COR-L47 (cell line): ENCODE measurements around the gene WDR90.

ENCODE experiments used
- DNase-seq: peaks from one replicate; lab custom pipeline; 2025; lab: John Stamatoyannopoulos, UW

WDR90 gene

DNA sequence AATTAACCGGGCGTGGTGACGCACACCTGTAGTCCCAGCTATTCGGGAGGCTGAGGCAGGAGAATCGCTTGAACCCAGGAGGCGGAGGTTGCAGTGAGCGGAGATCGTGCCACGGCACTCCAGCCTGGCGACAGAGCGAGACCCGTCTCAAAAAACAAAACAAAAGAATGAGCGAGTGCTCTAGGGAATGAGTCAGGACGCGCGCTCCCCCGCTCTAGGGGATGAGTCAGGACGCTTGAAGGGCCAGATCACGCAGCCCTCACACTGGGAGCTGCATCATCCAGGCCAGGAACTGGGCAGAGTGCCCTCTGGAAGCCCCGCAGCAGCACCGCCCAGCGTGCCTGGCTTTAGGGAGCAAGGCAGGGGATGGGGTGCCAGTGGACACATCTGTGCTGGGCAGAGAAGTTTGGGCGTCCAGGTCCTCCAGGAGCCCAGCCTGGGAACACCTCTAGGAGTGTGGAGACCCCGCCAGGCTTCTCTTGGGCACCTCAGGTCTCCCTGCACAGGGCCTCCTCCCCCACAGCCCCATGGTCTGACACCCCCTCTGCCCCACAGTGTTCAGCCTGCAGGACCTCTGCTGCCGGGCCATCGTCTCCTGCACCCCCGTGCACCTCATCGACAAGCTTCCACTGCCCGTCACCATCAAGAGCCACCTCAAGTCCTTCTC lies 22.2 kb upstream of the WDR90 start:
- DNase-seq = no peak

DNA sequence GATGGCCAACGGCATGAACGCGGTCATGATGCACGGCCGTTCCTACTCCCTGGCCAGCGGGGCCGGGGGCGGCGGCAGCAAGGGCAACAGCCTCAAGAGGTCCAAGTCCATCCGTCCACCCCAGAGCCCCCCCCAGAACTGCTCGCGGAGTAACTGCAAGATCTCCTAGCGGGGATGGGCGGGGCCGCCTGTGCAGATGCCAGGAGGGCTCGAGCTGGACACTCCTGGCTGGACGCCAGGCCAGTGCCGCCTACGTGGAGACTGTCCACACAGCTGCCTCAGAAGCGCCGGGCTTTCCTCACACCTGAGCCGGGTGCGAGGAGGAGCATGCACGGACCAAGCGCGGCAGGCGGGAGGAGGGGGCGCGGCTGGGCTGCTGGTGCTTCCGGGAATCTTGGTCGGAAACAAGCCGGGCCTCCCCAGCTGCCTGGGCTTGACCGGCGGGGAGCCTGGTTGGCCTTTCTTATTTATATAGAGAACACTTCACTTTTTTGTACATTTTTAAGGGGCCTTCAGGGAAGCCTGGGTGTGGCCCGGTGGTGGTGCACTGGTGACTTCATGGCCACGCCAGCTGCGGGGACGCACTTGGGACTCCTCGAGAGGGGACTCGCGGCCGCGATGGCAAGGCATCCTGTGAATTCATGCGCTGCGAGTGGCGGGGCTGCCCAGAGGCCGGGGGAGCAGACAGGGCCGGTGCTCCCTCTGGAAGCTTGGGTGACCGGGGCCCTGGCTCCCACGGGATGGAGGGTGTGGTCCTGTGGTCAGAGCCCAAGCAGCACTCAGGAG lies 21.5 kb upstream of the WDR90 start:
- DNase-seq = peak; percentile 83

DNA sequence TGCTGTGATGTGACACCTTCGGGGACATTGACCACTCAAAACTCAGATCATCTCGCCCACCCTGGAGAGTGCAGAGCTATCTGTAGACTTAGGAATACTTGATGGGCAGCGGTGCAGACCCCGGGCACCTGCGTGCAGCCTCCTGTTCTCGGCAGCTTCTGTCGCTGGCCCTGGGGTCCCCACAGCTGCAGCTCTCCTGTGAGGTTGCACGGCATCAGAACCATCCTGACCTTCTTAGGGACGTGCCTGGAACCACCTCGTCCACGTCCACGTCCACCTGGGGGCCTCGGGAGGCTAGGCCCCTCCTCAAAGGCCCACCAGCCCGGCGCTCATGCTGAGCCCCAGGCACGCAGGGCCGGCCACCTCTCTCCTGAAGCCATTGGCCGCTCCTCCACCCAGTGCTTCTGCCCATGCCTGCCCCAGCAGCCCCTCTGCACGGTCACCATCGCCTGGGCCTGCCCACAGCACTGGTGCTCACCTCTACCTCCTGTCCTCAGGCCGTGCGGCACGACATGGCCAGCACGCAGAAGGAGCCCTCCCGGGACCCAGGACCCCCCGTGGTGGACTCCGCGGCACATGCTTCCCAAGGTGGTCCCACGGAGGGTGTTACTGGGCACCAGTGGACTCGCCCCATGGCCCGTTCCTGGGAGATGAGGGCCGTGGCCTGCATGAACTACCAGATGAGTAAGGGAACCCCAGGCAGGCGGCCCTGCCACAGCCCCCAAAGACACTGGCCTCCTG lies 20.7 kb upstream of the WDR90 start:
- no peak for DNase-seq

DNA sequence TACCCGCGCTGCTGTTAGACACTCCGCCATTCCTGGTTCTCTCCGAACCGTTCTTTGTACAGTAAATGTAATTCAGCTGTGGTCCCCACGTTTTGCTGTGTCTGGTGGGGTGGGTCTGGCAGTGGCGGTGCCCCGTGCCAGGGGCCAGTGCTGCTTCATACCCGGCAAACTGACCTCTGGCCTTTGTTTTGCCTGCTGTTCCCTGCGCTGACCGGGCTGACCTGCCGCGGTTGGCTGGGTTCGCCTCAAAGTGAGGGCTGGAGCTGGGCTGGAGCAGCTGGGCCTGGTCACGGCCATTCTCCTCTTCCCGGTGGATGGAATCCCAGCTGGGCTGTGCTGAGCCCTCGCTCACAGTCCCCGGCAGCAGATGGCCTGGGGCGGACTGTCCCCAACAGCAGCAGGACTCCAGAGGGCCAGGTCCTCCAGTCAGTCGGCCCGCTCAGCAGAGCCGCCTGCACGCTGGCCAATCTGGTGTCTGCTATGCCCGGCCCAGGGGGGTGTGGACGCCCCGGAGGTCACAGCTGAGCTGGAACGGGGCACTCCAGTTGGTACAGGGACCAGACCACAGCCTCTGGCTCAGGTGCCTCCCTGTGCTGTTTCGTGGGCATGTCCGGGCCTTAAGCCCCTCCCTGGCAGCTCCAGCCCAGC lies 19.9 kb upstream of the WDR90 start:
- DNase-seq = no peak

DNA sequence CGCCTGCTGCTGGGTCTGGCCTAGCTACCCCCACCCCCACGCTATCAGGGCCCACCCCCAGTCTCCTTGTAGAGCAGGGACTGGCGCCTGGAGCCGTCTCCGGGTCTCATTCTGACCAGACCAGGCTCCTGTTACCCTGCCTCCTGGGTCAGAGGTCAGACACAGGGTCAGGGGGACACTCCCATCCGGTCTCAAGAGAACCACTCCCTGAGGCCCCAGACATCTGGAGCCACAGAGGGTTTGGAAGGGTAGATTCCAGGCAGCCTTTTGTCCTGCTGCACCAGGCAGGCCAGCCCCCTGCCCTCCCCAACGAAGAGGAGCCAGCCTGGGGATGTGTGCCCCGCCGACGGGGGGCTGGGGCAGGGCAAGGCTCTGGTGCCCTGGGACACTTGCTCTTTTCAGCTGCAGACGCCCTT lies 19.3 kb upstream of the WDR90 start:
- no peak for DNase-seq

DNA sequence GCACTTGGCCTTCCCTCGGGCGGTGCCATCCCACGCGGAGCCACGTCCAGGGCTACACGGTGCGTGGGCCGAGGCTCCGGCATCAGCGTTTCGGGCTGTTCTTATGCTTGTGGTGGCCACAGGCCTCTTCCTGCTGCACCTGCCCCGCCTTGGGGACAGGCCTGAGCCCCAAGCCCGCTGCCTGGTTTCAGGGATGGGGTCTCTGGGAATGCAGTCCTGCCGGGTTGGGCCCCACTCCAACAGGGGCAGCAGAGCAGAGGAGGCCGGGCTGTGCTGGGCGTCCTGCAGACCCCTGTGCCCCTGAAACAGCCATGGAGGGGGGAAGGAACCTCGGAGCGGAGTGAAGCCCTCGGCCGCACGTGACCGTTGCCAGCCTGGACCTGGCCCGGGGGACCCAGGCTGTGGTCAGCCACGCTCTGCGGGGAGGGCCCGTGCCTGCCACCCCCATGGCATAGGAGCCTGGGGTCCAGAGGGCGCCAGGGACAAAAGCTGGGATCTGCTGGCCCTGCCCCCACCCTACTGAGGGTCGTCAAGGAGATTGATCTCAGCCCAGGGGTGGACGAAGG lies 18.8 kb upstream of the WDR90 start:
- no peak for DNase-seq

DNA sequence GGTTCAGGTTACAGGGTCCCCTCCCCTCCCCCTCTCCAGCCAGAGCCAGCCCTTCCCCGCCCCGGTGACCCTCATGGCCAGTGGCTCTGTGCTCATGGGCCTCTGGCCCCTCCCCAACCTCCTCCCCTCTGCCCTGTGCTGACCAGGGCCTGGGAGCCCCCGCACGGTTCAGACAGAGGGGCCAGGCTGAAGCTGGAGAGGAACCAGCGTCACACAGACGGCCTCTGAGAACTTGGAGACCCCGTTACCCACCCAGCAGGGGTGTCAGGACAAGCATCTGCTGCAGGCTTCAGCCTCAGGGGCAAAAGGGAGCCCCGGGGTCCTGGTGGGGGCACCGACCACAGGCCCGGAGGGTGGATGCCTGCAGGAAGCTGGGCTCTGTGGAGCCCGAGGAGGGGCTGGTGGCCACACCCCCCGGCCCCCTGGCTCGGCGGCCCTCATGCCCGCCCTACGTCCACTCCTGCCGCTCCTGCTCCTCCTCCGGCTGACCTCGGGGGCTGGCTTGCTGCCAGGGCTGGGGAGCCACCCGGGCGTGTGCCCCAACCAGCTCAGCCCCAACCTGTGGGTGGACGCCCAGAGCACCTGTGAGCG lies 18.3 kb upstream of the WDR90 start, which contains the start of gene WFIKKN1:
Gene WFIKKN1, plus strand, starts transcription at position 171 of the 591 bp plus-strand sequence. Its CDS starts 269 bp downstream, at position 440.
- DNase-seq = peak; percentile 20

DNA sequence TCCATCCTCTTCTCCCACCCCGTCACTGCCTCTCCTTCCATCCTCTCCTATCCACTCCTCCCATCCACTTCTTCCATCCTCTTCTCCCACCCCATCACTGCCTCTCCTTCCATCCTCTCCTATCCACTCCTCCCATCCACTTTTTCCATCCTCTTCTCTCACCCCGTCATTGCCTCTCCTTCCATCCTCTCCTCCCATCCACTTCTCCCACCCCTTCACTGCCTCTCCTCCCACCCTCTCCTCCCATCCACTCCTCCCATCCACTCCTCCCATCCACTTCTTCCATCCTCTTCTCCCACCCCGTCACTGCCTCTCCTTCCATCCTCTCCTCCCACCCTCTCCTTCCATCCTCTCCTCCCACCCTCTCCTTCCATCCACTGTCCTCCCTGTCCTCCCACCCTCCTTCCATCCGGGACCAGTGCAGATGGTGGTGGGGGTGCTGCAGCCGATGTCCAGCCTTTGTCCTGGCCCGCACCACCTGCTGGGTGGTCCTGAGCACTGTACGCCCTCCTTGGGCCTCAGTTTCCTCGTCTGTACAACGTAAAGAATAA lies 17.3 kb upstream of the WDR90 start:
- no peak for DNase-seq

DNA sequence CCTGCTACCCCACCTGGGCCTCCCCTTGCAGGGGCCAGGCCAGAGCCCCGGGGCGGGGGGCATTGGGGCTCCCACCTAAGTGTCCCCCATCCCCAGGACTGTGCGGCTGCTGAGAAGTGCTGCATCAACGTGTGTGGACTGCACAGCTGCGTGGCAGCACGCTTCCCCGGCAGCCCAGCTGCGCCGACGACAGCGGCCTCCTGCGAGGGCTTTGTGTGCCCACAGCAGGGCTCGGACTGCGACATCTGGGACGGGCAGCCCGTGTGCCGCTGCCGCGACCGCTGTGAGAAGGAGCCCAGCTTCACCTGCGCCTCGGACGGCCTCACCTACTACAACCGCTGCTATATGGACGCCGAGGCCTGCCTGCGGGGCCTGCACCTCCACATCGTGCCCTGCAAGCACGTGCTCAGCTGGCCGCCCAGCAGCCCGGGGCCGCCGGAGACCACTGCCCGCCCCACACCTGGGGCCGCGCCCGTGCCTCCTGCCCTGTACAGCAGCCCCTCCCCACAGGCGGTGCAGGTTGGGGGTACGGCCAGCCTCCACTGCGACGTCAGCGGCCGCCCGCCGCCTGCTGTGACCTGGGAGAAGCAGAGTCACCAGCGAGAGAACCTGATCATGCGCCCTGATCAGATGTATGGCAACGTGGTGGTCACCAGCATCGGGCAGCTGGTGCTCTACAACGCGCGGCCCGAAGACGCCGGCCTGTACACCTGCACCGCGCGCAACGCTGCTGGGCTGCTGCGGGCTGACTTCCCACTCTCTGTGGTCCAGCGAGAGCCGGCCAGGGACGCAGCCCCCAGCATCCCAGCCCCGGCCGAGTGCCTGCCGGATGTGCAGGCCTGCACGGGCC lies 16.5 kb upstream of the WDR90 start:
- DNase-seq = no peak

DNA sequence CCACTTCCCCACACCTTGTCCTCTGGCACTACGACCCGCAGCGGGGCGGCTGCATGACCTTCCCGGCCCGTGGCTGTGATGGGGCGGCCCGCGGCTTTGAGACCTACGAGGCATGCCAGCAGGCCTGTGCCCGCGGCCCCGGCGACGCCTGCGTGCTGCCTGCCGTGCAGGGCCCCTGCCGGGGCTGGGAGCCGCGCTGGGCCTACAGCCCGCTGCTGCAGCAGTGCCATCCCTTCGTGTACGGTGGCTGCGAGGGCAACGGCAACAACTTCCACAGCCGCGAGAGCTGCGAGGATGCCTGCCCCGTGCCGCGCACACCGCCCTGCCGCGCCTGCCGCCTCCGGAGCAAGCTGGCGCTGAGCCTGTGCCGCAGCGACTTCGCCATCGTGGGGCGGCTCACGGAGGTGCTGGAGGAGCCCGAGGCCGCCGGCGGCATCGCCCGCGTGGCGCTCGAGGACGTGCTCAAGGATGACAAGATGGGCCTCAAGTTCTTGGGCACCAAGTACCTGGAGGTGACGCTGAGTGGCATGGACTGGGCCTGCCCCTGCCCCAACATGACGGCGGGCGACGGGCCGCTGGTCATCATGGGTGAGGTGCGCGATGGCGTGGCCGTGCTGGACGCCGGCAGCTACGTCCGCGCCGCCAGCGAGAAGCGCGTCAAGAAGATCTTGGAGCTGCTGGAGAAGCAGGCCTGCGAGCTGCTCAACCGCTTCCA lies 15.7 kb upstream of the WDR90 start:
- no peak for DNase-seq

DNA sequence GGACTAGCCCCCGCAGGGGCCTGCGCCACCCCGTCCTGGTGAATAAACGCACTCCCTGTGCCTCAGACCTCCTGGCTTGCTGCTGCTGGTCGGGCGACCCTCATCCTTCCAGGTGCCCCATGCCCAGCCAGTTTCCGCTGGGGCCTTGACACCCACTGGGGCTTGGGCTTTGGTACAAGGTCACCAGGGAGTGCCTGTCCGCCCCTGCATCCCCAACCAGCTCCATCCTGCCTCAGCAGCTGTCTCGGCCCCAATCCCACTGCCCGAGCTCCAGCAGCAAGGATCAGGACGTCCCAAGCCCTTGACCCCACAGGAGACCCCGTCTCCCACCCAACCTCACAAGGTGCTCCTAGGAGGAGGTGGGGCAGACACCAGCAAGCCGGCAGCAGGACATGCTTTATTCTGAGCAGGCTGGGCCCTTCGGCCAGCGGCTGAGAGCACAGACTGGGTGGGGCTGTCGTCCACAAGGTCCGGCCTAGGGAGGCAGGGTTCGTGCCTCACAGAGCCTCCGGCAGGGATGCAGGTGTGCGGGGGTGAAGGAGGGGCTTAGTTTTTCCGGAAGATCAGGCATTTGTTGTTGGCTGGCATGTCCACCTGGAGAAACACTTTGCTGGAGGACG lies 15.0 kb upstream of the WDR90 start:
- DNase-seq = no peak

DNA sequence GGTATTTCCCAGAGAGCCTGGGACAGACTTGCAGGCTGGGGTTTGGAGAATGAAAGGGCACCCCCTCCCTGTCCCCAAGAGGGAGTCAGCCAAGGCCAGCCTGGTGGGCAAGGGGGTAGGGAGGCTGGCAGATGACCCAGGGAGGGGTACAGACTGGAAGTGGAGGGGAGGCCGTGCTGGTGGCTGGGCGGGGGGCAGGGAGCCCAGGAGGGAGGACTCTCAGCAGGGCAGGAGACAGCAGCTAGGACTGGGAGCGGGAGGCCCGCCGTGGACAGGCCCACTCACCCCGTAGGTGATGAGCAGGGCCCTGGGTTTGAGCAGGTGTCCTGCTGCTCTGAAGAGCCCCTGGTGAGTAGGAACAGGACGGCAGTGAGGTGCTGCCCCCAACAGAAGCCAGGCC lies 14.2 kb upstream of the WDR90 start:
- no peak for DNase-seq

DNA sequence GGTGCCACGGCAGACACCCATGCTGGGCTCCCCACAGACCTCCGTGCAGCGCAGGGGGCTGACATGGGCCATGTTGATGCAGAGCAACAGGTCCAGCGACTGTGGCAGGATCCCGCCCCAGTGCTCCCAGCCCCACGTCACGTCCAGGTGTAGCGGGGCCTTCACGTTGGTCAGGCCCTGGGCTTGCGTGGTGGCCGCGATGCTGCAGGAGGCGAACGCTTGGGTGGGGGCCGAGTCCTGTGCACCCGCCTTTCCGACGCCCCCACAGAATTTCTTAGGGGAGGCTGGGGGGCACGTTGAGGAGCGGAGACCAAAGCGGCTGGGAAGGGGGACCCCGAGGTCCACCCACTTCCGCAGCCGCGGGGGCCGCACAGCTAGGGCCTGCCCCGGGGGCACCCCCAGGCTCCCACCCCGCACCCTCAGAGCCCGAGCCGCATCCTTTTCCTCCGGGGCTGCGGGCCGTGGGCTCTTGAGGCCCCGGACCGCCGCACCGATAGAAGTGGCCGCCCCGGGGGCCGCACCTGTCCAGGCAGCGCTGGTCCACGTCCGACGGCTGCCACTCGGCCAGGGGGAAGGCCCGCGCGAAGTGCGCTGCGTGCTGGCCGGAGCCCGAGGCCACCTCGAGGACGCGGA lies 13.5 kb upstream of the WDR90 start:
- DNase-seq = no peak

DNA sequence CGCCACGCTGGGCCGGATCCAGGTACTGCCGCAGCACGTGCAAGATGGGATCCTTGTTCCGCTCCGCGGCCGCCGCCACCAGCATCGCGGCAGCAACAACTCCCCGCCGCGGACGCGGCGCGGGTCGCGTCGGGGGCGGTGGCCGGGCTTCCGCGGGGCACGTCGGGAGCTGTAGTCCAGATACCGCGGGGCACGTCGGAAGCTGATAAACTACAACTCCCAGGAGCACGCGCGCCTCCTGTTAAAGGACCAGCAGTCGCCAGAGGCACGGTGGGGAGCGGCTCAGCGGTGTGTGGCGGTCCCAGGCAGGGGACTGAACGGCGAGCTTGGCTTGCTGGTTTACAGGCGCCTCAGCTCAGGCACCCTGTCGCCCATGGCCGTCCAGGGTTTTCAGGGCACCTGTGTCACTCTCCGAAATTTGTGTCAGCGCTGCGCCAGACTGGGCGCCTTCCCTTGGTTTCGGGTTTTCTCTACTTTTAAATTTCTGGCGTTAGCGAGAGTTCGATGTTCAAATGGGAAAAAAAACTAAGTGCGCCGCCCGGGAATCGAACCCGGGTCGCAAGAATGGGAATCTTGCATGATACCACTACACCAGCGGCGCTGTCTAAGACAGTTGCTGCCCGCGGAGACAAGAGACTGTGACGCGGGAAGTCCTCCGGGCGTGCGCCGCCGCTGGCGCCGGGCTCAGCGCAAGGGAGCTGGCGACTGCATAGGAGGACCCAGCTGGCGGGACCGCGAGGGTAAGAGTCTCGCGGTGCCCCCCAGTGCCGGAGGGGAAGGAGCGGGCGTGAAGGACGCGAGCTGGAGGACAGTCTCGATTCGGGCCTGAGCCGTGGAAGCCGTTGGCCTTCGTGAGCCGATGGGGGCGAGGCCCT lies 12.7 kb upstream of the WDR90 start, which contains the start of gene METTL26:
Gene METTL26, minus strand, starts transcription at position 100 of the 875 bp plus-strand sequence. Its CDS starts 15 bp downstream, at position 85.
- DNase-seq = peak; percentile 96

DNA sequence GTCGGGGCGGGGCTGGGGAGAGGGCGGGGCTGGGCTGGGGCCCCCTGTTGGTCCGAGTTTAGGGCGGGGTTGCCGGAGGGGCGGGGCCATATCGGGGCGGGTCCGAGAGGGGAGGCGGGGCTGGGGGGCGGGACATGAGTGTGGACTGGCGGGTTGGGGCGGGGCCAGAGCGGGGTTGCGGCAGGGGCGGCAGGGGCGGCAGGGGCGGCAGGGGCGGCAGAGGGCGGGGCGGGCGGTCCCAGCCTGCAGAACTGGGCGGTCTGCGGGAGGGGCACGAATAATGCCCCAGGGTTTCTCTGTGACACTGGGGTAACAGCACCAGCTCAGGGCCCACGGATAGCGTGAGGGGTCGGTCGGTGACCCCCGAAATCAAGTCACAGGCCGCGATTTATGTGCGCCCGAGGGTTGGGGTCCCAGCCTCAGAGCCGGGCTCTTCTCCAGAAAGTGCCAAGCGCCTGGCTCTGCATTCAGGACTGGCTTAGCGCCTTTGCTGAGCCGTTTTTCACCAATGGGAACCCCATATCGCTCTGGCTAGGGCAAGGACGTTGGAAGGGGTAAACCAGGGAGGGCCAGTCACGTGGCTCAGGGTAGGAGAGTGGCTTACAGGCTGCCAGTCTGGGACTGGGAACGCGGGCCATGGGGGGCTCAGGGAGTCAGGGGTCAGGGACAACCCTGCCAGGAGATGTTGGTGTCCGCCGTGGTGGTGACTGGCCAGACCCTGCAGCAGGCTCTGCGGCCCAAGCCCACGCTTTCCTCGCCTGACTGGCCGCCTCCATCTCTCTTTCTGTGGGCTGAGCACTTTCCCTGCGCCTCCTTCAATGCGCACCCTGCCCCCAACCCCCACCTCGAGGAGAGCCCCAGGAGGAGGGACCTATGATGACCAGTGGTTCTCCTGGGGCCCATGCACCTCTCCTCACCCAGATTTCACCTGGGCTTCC lies 11.8 kb upstream of the WDR90 start:
- no peak for DNase-seq

DNA sequence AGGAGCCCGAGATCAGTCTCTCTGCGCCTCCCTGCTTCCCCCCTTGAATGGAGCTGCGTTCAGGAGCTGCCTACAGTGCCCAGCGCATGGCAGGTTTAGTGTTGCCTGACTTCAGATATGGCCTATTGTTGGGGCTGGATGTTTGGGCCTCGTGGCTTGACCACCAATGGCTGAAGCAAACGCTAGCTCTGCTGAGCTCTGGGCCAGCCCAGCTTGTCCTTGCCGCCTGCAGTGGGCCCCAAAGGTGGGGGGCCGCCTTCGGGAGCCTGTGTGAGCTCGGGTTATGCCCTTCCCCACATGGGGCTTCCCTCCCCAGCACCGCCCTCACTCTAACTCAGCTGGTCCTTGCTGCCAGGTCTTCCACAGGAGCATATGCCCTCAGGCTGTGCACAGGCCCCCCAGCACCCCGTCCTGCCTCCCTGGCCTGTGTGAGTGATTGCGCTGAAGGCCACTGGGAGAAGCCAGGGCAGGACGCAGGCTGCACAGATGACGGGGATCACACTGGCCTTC lies 11.1 kb upstream of the WDR90 start:
- DNase-seq = no peak
